Medulla oblongata (tissue), 1 donor: Measurements from ENCODE around the gene CCT7.
"Not testable (repeated sequence)": the region's sequence is repeated elsewhere in the genome, so short reads cannot be mapped to it uniquely, and the experiment has no call there.

Source experiments
- DNase-seq: peaks from one replicate; pipeline ENCODE4 v3.0.0-alpha.2; 2015; ENCODE audit errors: extremely low spot score

Gene CCT7

DNA sequence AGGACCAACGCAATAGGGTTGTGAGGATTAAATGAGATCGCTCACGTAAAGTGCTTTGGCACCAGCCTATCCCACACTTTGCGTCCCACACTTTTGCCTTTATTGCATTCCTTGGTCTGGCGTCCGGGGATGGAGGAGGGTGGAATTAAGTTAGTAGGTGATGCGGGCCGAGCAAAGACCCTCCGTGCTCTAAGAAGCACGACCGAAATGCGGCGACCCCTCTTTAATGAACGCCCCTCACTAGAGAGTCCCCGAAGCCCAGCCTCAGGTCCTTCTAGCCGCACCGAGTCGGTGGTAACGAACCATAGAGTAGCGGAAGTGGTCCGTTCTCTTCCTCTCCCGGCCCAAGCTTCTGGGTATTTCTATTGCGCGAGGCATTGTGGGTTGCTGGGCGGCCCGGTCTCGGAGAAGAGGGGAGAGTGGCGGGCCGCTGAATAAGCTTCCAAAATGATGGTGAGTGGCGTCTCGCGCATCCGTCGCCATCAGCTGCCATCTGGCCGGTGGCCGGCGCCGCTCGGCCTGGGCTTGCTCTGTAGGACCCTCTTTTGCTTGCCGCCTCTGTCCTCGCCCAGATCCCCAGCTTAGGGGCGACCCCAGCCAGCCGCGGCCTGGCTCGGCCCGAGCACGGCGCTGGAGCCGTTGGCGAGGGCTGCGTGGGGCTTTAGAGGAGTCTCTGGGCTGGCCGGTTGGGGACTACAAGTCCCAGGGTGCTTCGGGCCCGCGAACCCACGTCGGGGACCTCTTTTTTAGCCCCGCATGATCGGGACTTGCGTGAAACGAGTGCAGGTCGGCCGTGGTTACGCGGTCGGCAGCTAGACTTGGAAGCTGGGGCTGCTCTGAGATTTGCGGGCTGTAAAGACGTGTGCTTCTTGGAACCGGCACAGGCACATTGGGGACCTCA is at the start of gene CCT7:
TSS of gene CCT7 (plus strand) at position 377 of the 901 bp plus-strand sequence. CDS start at position 448, 71 bp downstream.
- DNase-seq = peak; percentile 97

DNA sequence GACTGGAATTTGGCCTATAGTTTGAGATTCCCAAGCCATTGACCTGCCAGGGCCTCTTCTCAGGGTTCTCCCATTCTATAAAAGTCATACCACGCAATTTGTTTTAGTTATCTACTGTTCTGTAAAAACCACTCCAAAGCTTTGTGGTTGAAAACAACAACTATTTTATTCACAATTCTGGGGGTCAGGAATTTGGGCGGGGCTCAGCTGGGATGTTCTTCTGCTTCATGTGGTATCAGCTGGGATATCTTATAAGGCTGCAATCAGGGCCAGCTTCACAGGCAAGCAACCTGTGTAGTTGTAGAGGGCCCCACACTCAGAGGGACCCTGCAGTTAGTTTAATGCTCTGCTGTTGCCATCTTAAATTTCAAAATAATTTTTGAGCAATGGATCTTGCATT is 48.1 kb upstream of the CCT7 start:
- DNase-seq = no peak

DNA sequence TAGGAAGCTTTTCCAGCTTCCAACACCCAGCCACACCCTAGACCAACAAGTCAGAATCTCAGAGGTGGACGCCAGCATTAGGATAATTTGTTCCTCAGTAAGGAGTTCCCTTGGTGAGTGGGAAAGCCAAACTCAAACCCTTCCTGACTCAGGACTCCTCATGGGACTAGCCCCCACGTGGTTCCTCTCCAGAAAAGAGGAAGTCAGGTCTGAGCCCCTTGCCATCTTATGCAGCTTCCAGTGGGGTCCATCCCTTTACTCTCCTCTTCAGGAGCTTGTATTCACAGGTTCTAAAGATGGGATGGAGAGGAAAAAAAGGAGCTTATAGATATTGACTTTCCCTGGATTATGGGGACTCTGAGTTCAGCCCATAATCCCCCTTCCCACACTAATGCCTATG is 46.6 kb upstream of the CCT7 start:
- DNase-seq = no peak

DNA sequence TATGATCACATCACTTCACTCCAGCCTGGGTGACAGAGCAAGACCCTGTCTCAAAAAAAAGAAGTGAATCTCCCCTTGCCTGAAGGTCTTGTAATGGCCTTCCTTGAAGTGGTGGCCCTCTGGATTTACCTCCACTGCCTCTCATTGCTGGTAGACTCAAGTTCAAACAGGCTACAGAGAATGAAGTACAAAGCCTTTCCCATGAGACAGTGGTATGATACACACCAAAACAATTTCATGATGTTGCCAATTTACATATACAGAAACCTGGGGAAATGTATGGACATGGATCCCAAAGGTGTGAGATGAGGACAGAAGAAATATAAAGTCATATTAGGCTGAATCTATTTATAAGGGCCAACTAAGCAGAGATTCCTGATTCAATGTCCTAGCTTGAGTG is 36.5 kb upstream of the CCT7 start:
- DNase-seq = no peak

DNA sequence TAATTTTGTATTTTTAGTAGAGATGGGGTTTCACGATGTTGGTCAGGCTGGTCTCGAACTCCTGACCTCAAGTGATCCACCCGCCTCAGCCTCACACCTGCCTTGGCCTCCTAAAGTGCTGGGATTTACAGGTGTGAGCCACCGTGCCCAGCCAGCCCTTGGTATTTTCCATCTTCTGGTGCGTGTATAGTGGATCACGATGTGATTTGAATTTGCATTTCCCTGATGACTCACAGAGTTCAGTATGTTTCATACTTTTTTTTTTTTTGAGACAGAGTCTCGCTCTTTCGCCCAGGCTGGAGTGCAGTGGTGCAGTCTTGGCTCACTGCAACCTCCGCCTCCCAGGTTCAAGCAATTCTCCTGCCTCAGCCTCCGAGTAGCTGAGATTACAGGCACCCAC is 33.8 kb upstream of the CCT7 start:
- not testable (repeated sequence) for DNase-seq

DNA sequence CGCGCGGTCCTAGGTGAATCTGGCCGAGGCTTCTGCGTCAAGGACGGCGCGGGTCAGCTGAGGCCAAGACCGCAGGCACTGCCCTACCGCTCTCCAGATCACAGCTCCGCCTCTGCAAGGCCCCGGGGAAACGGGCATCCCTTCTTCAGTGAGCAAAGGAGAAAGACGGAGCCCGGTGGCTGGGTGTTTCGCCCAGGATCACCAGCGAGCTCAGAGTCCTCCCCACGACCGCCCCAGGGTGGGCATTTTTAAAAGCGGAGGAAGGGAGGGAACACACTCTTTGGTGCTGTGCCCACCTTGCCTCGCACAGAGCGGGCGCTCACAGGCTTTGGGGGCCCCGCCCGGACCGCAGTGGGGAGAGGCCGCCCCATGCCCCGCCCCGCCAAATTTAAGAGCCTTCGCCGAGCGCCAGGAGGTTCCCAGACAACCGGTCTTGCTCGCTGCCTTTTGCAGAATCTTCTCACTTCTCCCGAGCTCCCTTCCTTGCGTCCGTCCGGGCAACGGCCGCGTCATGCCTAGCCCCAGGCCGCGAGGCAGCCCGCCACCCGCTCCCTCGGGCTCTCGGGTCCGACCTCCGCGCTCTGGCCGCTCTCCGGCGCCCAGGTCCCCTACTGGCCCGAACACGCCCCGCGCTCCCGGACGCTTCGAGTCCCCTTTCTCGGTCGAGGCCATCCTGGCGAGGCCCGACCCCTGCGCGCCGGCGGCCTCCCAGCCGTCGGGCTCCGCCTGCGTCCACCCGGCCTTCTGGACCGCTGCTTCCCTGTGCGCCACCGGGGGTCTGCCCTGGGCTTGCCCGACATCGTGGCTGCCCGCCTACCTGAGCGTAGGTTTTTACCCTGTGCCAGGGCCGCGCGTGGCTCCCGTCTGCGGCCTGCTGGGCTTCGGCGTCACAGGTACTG is 31.7 kb upstream of the CCT7 start, which contains the start of gene NOTO:
TSS of gene NOTO (plus strand) at position 419 of the 899 bp plus-strand sequence. CDS start at position 512, 93 bp downstream.
- no peak for DNase-seq

DNA sequence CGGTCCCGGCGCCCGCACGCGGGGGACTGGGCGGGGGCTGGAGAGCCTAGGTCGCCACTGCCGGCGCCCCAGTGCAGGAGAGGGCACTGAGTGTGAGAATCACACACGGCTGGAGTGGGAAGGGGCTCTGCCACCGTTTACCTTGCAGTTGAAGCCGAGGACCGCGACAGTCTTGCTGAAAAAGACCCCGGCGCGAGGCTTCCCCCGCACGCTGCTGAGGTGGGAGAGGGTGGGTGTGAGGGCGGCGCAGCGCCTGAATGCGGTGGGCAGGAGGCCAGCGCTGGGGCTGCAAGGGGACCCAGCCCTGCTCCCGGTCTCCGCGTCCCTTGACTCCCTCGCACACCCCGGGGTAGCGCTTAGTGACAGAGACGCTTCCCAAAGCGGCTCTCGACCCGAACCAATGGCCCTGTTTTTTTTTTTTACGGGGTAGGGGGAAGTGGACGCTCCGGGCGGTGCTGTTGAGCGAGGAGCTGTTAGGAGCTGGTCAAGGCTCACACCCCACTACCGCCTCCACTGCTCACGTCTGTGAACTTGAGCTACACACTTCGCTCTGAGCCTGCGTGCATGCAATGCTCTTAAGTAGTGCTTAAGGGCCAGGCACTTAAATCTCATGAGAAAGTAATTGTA is 30.9 kb upstream of the CCT7 start:
- no peak for DNase-seq

DNA sequence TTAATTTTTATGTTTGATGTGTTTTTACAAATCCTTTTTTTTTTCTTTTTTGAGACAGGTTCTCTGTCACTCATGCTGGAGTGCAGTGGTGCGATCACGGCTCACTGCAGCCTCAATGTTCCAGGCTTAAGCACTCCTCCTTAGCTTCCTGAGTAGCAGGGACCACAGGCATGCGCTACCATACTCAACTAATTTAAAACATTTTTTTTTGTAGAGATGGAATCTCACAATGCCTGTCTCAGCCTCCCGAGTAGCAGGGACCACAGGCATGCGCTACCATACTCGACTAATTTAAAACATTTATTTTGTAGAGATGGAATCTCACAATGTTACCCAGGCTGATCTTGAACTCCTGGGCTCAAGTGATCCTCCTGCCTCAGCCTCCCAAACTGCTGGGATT is 28.5 kb upstream of the CCT7 start:
- DNase-seq = no peak

DNA sequence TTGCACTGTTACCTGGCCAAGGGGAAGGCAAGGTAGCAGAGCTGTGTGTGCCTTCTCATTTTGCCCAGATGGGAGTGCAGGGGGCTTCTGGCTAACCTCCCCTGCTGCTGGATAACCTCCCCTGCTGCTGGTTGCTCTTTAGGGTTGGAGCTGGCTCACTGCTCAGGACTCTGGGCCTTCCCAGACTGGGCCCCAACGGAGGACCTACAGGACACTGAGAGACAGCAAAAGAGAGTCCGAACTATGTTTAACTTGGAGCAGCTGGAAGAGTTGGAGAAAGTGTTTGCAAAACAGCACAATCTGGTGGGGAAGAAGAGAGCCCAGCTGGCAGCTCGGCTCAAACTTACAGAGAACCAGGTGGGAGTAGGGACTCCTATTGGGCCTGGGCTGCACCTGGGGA is 25.9 kb upstream of the CCT7 start:
- no peak for DNase-seq

DNA sequence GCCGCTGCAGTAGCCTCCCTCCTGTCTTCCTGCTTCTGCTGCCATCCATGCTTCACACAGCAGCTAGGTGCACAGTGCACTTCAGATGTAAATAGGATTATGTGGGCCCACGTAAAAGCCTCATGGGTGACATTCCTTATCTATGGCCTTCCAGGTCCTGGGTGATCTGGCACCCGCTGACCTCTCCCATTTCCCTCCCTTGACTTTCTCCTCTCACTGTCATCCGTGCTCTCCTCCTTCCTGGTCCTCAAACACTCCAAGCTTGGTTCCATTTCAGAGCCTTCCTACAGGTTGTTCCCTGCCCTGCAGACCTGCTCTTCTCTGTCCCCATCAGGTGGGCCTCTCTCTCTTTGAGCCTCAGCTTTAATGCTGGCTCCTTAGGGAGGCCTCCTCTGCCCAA is 24.1 kb upstream of the CCT7 start:
- DNase-seq = no peak

DNA sequence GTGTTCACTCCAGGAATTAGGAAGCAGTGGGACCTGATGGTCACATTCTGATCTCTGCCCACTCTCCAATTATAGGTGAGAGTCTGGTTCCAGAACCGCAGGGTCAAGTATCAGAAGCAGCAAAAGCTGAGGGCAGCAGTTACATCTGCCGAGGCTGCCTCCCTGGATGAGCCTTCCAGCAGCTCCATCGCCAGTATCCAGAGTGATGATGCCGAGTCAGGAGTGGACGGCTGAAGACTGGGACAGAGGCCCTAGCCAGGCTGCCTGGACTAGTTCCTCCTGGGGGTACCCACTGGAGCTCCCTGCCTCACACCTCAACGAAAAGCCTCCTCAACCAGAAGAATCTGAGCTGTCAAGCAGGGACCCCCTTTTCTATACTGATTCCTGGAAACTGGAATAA is 23.4 kb upstream of the CCT7 start:
- DNase-seq = no peak

DNA sequence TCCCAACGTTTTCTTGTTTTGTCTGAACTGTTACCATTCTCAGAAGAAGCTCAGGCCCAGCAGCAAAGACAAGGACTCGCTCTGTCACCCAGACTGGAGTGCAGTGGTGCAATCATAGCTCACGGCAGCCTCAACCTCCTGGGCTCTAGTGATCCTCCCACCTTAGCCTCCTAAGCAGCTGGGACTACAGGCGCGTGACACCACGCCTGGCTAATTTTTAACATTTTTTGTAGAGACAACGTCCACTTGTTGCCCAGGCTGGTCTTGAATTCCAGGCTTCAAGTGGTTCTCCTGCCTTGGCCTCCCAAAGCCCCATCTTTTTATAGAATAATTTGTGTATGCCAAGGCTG is 22.0 kb upstream of the CCT7 start:
- DNase-seq = no peak

DNA sequence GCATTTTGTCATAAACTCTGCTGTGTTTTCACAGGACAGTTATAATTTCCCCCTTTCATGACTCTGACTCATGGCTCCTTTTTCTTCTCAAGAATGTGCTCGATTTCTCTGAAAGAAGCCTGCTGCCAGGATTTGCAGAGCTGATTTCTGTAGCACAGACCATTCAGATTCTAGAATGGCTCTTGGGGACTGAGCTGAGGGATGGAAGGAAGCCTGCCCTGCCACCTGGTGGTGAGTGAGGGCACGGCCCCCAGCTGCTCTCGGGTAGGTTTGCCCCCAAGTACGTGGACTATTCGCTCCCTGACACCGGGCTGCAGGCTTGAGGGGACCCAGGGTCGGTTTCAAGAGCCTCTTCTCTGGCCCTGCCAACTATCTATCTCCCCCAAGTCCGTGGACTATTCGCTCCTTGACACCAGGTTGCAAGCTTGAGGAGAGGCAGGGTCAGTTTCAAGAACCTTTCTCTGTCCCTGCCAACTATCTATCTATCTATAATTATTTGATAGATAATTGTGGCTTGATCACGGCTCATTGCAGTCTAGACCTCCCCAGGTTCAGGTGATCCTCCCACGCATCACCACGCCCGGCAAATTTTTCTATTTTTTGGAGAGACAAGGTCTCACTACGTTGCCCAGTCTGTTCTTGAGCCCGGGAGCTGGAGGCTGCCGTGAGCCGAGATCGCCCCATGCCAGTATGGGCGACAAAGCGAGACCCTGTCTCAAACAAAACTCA is 21.5 kb upstream of the CCT7 start:
- DNase-seq = peak; percentile 74

DNA sequence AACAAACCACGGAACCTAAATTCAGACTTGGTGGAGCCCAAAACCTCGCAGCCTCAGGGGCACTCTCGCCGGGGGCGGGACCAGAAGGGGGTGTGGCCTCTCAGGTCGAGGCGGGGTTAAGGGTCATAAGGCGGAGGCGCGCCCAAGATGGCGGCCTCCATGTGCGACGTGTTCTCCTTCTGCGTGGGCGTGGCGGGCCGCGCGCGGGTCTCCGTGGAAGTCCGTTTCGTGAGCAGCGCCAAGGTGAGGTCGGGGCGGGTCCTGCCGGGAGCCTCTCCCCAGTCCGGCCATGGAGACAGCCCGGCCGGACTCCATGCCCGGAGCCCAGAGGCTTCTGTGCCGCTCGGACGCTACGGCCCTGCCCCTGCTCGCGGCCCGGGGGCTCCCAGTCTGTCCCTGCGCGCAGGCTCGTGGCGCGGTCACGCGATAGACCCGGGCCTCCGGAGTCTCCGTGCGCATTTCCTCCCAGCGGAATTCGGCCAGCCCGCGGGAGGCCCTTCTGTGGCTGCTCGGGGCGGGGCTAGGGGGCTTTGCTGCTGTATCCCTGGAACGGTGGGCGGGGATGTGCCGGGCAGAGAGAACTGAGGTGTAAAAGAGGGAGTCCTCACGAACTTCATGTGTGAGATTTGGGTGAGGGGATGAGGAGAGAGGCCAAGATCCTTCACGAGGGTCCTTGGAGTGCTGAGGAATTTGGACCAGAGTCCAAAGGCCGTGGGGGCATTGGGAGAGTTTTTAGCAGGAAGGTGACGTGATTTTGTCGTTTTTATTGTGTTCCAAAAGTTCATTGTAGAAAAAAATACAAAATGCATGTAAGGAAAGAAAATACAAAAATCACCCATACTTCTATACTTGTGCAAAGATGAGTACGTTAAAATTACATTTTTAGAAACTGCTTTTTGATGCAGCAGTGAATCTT is 19.7 kb upstream of the CCT7 start, which contains the start of gene SMYD5:
TSS of gene SMYD5 (plus strand) at position 126 of the 916 bp plus-strand sequence. CDS start at position 148, 22 bp downstream.
- DNase-seq = peak; percentile 87

DNA sequence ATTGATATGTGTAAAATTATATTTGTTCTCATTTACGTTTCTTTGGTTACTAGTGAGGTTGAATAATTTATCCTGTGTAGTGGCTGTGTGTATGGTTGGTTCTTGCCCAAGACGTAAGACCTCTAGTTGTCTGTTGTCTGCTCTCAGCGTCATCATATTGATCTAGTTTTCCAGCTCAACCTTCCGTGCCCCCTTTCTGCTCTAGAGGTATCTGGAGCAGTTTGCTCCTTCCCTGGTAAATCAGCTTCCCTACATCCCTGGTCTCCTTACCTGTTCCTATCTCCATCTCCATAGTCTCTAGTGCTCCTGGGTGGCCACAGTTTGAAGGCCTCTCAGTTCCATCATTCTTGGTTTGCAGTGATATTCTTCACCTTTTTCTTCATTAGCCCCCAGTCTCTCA is 18.9 kb upstream of the CCT7 start:
- DNase-seq = no peak

DNA sequence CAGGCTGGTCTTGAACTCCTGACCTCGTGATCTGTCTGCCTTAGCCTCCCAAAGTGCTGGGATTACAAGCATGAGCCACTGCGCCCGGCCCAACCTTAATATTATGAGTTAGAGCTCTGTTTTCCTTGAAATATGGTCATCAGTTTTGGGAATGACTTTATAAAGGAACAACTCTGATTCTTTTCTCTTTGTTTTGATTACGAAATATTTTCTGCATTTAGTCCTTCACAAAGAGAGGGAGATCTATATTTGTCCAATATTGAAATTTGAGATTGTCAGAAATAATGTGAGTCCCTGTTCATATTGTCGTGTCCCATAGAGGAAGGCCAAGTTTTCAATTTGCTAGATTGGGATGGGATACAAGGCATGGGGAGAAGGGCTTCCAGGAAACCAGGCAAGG is 16.9 kb upstream of the CCT7 start:
- DNase-seq = no peak

DNA sequence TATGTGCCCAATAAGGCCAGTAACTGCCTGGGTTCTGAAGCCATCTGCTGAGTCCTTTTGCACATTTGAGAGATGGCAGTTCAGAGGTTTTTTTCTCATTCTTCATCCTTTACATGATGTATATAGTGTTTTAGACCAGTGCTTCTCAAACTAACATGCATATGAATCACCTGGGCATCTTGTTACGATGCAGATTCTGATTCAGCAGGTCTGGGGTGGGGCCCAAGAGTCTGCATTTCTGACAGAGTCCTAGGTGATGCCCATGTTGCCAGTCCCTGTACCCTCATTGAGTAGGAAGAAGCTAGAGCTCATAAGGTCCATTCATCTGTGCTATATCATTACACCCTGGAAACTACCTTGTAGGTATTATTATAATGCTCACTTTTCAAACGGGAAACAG is 16.3 kb upstream of the CCT7 start:
- DNase-seq = no peak

DNA sequence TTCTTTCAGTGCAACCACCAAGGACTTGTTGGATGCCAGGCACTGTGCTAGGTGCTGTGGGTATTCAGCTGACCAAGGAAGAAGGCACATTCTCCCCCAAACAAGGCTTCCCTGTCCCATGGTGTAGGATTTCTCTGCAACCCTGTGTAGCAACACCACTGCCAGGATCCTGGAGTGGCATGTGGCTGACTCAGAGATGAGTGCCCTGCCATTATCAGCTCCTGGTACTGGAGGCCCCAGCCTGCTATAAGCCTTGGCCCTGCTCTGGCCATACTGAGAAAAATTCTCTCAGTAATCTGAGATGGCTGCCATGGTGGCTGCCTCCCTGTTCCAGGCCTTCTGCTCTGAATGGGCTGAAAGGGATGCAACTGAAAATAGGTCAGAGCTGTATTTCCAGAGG is 15.8 kb upstream of the CCT7 start:
- DNase-seq = no peak

DNA sequence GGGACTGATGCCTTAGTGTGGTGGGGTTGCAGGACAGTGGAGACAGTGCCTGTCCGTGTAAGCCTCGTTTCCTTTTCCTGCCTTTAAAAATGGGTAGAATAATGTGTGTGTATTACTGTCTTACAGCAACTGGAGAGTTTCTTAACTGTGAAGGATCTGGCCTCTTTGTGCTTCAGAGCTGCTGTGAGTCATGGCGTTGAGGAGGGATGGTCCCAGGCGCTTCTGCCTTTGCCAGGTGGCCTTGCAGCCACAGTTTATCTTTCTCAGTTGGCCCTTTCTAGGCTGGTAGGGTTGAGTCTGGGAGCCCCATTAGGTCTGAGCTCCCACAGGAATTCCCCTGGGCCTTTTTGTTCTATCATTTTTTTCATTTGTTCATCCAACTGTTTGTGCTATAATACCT is 10.3 kb upstream of the CCT7 start:
- DNase-seq = no peak
